GM12873 (cell line): Measurements from ENCODE around the gene IGFLR1.

Experiments
- CTCF ChIP-seq: IDR thresholded peaks from 2 replicates; pipeline ENCODE4 v1.5.1; 2012; ENCODE audit warnings: low read depth, mild to moderate bottlenecking, moderate library complexity, low read length, control low read depth; ENCODE audit not compliant: insufficient read depth; ENCODE audit errors: missing control alignments

IGFLR1 gene

DNA sequence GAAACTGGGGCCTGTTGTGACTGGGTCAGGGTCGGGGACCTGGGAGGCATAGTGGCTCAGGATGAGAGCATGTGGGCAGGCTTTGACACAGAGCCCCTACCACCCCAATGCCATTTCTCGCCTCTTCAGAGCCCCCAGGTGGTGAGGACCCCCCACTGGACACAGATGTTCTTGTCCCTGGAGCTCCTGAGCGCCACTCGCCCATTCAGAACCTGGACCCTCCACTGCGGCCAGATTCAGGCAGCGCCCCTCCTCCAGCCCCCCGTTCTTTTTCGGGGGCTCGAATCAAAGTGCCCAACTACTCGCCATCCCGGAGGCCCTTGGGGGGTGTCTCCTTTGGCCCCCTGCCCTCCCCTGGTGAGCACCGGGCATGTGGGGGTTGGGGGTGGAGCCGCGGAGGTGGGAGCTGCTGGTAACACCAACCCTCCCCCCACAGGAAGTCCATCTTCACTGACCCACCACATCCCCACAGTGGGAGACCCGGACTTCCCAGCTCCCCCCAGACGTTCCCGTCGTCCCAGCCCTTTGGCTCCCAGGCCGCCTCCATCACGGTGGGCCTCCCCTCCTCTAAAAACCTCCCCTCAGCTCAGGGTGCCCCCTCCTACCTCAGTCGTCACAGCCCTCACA is 10.4 kb downstream of the IGFLR1 start:
- no peak for TF ChIP-seq CTCF

DNA sequence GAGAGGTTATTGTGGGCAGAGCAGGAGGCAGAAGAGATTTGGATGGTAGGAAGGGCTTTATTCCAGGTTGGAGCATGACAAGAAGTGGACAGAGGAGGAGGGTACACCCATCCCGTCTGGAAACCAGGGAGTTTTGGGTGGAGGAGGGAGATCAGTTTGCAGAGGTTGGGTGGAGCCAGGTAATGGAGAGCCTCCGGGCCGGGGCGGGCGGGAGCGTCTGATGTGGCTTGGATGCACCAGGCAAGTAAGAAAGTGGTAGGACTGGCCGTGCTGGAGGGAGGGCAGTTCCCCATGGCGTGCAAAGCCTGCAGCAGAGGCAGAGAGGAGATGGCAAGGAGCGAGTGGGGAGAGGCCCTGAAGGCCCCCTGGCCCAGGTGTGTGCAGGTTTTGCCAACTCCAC is 10.9 kb downstream of the IGFLR1 start:
- TF ChIP-seq CTCF: no peak

DNA sequence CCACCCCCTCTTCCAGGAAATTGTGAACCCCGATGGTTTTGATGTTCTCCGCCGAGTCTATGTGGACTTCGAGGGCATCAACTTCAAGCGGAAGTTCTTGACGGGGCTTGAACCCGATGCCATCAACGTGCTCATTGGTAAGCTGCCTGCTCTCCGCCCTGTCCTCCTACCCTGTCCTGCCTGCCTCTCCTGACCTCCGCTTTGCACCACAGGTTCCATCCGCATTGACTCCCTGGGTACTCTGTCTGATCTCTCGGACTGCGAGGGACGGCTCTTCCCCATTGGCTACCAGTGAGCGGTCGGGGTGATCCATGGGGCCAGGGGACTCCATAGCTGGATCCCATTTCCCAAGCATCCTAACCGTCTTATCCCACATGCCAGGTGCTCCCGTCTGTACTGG is 11.9 kb downstream of the IGFLR1 start:
- TF ChIP-seq CTCF: no peak

DNA sequence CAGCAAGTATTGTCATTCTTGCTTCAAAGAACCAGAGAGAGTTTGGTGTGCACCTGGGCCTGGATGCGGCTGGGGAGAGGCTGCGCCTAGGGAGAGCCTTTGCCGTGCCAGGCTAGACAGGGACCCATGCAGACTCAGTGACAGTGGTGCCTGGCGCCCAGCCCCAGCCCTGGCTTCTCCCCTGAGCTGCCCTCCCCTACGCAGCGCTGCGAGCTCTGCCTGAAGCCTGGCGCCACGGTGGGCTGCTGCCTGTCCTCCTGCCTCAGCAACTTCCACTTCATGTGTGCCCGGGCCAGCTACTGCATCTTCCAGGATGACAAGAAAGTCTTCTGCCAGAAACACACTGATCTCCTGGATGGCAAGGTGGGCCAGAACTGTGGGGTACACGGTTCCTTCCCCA is 12.5 kb downstream of the IGFLR1 start:
- no peak for TF ChIP-seq CTCF

DNA sequence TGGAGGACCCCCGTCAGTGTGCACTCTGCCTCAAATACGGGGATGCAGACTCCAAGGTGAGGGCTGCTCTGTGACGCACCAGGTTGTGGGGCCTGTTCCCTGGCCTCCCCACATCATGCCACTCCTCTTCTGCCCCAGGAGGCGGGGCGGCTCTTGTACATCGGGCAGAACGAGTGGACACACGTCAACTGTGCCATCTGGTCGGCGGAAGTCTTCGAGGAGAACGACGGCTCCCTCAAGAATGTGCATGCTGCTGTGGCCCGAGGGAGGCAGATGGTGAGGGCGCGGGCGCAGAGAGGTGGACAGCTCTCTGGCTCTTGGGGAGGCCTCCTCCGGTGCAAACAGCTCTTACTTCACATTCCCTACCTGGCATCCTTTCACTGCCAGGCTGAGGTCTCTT is 13.2 kb downstream of the IGFLR1 start:
- TF ChIP-seq CTCF: no peak

DNA sequence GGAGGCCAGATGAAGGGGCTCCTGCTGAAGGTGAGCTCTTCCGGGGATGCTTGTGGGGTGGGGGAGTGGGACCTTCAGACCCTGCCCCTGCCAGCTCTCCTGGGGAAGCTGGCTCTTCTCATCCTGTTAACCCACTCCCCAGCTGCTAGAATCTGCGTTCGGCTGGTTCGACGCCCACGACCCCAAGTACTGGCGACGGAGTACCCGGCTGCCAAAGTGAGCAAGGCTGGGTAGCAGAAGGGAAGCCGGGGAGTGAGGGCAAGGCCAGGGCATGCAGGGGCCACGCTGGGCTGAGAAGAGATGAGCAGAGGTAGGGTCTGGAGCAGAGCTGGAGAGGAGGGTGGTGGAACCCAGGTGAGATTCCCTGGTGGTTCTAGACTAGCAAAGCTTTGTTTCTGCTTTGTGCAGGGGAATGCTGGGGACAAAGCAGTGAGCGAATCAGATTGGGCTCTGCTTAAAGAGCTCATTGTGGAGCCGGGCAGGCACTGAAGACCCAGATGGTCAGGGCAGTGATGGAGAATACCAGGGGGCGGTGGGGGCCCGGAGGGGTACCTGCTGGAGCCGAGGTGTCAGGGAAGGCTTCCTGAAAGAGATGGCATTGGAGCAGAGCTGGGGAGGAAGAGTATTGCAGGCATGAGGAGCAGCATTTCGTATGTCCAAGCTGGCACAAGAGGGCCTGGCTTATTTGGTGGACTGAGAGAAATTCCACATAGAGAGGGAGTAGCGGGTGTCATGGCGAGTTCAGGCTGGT is 14.1 kb downstream of the IGFLR1 start:
- no peak for TF ChIP-seq CTCF

DNA sequence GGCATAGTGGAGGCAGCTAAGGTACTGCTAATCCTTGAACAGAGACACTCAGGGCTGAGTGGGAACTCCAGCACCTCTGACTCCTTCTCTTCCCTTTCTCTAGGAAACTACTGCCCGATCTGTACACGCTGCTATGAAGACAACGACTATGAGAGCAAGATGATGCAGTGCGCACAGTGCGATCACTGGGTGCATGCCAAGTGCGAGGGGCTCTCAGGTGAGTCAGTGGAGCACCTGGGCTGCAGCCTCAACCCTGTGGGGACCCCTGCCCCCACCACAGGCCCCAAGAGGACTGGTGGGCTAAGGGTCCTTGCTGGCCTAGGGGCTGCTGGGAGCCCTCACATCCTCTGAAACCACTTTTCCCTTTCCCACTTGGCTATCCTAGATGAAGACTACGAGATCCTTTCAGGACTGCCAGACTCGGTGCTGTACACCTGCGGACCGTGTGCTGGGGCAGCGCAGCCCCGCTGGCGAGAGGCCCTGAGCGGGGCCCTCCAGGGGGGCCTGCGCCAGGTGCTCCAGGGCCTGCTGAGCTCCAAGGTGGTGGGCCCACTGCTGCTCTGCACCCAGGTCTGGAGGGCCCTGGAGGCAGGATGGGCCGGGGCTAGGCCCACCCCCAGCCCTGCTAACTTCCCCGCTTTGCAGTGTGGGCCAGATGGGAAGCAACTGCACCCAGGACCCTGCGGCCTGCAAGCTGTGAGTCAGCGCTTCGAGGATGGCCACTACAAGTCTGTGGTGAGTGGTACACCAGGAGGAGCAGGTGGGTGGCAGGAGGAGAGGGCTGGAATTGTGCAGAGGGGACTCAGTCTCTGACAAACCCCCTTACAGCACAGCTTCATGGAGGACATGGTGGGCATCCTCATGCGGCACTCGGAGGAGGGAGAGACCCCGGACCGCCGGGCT is 14.9 kb downstream of the IGFLR1 start:
- no peak for TF ChIP-seq CTCF
